NCI-H510A treated with DMSO at 0.1 percent for 48 hours (cell line): ENCODE data around the gene GRB10.

Source experiments
- DNase-seq: peaks from one replicate; lab custom pipeline; 2025; lab: John Stamatoyannopoulos, UW

Gene GRB10

DNA sequence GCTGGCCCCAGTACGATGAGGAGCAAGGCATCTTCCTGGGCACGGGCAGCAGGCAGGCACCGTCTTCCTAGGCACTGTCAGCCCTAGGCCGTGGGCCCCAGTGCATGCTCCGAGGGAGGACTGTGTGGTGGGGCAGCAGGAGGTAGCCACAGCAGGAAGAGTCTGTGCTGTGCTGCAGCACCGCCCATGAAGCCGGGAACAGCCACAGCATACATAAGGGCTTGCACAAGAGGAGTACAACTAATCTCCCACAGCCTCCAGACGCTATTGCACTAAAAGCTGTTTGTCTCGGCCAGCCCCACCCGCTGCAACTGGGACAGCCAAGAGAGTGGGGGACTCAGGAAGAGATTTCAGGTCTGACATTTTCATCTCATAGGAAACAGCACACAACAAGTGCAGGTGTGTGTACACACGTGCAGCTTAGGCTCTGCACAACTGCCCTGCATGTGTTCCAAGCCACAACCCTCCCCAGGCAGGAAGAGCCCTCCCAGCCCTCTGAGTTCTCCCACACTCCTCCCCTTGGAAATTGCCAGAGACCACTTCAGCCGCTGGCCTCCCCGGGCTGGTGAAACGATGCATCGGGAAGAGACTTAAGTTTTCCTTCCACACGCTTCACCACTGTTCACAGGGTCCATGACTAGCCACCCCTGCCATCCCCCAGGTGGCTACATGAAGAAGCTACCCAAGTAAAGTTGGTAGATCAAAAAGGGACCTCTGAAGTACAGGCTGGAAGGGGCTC is 129.4 kb downstream of the GRB10 start:
- peak; percentile 40 for DNase-seq

DNA sequence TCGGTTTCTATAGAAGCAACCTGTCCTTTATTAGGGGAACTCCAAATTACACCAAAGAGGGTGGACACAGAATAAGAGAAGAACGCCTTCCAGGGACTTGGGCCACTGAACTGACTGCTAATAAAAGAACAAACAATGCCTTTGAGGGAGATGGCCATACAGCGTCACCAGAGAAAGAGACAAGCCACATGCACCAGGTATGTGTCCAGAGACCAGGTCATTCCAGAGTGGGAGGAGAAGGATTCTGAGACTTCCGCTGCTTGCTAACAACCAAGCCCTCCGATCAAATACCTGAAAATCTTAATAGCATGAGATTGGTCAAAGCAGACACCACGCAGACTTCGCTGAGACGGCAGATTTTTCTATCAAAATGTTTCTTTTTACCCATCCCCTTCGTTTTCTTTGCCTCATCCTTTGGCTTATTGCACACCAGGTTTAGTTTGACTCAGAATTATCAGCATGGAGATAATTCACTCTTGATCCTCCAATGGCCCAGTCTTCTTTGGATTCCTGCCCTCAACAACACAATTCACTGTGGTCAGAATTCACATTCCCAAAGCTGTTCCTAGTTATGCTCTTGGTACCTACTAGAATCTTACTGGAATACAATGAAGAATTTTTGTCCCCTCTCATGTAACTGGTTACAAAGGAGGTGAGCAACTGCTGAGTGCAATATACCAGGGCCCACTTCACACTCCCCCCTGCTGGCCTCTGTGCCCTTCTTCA is 130.1 kb downstream of the GRB10 start:
- no peak for DNase-seq

DNA sequence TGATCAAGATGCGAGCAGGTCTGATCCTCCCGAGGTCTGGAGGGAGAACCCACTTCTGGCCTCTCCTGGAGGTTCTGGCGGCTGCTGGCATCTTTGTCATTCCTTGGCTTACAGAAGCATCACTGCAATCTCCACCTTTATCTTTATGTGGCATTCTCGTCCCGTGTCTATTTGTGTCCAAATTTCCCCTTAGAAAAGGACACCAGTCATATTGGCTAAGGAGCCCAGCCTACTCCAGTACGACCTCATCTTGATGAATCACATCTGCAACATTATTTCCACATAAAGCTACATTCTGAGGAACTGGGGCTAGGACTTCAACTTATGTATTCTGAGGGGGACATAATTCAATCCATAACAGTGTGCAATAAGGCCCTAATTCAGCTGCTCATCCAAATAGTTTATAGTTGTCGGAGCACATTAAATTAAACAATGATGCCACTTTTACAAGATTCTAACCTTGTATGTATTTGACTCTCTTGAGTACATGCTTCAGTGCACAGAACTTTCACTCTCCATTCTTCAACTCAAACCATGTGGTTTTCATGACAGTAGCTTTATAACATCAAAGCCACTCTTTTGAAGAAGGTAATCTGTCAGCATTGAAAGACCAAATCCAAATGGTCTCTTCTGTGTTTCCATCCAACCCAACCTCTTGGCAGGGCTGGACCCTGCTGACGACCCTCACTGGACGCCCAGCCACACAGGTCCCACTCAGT is 131.3 kb downstream of the GRB10 start:
- no peak for DNase-seq

DNA sequence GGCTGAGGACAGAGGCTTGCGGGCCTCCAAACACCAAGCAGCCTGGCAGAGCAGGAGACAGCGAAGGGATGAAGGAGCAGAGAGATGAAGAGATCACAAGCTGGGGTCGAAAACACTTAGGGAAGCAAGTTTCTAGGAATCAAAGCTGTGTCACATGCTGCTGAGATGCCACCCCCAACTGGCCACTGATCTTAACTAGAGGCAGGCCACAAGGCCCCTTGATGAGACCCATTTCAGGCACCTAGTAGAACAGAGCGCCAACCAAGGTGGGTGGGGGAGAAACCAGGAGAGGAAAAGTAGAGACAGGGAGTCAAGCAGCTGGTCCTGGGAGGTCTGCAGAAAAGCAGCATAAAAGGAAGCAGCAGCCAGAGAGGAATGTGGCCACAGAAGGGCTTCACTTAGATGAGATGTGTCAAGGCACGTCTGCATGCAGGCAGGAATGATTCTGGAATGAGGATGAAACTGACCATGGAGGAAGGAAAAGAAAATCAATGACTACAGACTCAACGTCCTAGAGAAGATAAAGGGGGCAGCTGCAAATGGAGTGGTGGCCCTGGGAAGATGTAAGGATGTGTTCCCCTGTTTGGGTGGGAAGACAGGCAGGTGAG is 132.5 kb downstream of the GRB10 start:
- DNase-seq = peak; percentile 42

DNA sequence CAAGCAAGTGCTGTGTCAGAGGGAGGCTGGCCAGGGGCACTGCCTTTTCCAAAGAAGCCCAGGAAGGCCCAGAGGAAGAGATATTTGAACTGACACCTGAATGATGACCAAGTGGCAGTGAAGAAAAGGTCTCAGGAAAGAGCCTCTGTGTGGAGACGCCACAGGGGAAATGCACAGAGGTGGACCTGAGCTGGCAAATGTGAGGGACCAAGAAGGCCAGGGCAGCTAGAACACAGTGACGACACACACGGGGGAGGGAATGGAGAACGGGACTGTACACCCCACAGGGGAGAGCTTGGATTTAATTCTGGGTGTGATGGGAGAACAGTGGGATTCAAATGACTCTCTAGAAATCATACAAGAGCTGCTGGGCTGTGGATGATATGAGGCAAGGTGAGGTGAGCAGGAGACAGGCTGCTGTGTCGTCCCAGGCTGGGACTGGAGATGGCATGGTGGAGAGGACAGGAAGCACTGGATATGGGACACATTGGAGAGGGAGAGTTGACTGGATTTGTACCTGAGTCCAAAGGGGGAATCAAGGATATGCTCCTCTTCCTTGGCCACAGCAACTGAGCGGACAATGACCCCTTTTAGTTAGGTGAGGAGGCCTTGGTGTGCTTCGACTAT is 133.3 kb downstream of the GRB10 start:
- DNase-seq = no peak

DNA sequence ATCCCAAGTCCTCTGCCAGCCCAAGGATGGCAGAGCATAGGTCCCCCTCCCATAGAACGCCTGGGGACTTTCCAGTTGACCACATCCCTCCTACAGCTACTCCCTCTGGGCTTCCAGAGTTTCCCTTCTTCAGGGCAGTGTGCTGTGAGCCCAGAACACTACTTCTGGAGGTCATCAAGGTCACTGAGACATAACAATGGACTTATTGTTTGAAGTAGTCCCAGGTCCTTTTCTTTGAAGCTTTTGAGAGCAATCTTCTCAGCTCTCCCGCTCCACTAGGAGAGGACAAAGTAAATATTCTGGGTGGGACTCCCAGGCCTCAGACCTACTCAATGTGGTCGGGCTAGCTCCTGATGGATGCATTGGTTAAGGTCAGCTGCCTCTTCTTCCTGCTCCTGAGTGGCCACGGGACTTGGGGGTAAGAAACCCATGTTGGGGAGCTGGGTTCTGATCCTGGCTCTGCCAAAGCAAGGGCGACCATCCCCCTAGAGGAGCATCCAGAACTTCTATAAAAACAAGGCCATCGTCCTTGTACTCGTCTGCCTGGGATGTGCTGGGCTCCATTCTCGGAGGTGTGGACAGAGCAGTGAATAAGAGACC is 134.0 kb downstream of the GRB10 start:
- no peak for DNase-seq

DNA sequence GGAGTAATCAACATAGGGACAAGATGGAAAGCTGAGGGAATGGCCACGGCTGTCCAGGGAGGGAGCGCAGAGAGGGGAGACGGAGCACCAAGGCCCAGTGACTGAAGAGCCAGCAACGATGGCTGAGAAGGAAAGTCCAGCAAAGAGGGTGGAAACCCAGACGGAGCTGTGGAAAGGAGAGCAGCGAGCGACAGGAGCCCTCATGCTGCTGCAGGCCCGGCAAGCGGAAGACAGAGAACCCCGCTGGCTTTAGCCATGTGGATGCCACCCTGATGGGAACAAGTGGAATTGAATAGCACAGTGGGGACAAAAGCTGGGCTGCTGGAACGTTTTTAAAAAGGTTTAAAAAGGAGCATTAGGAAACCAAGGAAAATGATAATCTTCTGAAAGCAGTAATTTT is 134.6 kb downstream of the GRB10 start:
- no peak for DNase-seq

DNA sequence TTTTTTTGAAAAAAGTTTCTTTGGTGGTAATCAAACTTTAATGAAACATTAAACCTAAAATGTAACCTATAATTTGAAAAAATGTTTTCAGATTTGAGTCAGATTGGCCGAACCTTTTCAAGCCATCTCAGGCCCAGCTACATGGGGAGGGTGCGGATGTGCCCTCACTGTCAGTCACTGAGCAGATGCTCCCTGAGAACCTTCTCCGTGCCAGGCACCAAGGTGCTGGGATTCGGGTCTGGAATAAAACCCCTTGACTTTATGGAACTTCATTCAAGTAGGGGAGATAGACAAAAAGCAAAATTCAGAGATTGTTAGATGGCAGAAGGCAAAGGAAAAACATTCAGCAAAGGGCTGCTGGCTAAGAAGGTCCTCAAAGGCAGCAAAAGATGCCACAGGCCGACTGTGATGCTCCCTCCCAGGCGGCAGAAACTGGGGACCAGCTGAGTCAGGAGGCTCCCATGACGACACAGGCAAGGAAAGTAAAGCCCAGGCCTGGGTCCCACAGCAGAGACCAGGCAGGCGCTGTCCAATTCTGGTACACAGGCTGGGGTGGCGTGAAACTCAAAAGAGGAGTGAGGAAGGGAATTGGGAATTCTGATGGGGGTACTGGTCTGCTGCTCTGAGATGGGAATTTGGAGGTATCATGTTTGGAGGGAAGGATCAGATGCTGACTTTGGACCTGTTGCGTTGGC is 135.3 kb downstream of the GRB10 start:
- no peak for DNase-seq

DNA sequence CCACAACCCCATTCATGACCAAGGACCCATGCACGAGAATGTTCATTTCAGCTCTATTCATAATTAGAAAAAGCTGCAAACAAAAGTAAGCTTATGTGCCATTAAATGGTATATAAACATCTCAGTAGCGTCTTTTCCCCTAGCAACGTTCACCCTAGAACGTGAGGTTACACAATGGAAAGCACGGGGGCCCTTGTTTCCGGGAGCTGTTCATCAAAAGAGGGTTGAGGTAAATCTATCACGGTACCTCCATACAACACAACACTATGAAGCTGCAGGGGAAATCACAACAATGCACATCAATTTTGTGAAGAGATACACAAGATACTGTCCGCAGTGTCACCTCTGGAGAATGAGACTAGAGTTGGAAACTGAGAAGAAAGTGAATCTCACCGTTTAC is 136.6 kb downstream of the GRB10 start:
- no peak for DNase-seq

DNA sequence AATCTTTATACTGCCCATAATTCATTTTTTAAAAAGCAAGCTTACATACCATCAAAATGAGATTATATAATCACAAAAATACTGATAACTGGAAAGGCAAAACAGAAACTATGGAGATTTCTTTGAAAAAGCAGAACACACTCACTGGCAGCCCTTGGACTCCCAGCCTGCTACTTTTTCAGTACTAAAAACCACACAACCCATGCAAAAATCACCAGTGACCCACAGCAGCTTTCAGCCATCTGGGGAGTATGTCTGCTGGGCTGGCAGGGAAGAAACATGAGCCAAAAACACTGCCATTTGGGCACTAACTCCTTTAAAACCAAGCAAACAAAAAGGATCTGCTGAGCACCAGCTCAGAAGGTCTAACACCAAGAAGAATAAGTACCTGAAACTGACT is 137.5 kb downstream of the GRB10 start:
- no peak for DNase-seq

DNA sequence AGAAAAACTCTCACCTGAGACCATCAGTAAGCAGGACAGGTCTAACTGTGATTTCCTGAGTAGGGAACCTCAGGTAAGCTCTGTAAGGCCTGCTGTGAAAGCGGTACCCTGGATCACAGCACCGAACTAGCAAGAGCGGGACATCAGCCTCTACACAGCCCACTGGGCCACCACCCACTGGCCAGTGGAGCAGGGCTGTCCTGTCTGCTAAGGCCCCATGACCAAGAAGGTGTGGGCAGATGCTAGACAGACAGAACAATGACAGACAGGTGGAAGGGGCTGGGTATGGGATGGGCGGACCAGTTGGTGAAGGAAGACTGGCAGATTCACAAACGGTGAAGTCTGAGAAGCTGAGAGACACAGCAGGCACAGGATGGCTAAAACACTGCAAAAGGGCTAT is 138.1 kb downstream of the GRB10 start:
- DNase-seq = no peak

DNA sequence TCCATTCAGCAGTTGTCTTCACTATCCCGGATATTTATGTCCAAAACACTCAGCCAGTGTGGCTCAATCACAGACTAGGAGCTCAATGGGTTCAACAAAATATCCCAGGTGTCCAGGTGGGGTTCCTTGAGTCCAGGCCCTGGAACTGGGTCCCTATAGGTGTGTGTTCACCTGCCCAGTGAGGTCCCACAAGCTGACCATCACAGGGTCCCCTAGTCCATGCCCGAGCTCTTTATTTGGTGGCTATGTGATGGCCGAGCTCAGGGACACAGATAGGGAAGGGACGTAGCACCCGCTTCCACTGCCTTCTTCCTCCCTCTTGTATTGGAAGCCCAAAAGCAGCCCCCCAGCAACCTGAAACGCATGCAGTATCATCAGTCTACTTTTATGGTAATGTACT is 138.6 kb downstream of the GRB10 start:
- no peak for DNase-seq

DNA sequence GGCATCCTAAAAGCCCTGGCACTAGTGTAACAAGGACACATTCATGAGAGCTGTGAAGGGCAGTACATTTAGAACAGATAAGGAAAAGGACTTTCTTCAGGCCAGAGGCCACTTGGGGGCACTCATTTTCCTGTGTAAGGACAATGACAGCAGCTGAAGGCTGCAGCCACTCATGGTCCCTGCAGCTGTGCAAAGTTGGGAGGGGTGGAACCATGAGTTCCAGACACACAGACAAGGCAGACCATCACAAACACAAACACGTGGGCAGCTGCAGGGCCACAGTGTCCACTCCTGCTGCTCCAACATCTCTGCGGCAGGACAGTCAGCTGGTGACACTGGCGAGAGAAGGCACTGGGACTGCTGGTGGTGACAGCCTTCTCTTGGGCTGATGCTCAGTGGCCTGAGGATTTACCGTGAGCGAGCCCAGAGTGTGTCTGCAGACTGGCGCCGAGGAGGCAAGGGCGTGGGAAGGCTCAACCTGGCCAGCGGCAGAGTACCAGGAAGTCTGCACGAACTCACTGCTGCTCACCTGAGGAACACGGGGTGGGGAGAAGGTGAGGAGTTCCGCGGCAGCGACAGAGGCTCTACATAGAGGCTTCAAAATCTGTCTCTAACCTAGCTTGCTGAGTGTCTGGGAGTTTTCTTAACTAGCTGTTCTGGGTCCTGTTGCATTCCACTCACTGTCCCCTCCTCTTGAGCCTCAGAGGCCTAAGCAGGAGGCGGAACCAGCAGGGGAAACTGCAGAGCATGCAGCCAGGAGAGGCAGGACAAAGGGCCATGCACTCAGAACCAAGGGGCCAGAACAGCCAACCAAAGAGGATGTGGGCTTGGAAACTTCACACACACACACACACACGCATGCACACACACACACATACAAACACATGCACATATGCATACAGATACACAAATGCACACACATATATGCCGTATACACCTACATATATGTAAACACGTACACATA is 141.0 kb downstream of the GRB10 start:
- DNase-seq = peak; percentile 79

DNA sequence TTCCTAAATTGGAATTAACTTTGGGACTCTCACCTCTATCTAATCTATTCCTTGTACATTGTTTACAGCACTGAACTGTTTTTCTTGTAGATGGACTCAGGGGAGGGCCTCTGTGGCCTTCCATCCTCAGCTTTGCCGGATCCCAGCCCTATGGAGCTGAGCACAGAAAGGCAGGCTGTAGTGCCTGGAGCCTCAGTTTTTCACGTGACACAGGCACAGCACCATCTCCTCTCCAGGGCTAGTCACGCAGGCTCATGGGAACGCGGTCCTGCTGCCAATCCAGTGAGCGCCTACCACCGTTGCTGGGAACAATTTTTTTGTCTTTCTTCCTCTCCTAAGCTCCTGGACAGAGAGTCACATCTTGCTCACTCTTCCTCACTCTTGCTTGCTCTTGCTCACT is 141.9 kb downstream of the GRB10 start:
- no peak for DNase-seq

DNA sequence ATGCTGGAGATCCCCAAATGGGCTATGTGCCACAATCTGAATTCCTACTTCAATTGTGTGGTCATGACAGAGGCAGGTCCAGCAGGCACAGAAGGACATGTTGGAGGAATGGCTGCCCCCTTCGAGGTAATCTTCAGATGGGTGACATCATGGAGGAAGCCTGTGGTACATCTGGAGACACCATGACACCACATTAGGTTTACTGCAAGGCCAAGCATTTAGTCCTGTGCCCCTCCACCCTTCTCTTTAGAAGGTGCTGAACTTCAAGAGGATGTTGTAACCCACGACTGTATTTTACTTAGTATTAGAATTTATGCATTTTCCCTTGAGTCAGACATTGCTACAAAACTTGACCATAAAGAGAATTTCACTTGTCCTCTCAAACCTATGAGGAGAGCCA is 142.4 kb downstream of the GRB10 start:
- no peak for DNase-seq

DNA sequence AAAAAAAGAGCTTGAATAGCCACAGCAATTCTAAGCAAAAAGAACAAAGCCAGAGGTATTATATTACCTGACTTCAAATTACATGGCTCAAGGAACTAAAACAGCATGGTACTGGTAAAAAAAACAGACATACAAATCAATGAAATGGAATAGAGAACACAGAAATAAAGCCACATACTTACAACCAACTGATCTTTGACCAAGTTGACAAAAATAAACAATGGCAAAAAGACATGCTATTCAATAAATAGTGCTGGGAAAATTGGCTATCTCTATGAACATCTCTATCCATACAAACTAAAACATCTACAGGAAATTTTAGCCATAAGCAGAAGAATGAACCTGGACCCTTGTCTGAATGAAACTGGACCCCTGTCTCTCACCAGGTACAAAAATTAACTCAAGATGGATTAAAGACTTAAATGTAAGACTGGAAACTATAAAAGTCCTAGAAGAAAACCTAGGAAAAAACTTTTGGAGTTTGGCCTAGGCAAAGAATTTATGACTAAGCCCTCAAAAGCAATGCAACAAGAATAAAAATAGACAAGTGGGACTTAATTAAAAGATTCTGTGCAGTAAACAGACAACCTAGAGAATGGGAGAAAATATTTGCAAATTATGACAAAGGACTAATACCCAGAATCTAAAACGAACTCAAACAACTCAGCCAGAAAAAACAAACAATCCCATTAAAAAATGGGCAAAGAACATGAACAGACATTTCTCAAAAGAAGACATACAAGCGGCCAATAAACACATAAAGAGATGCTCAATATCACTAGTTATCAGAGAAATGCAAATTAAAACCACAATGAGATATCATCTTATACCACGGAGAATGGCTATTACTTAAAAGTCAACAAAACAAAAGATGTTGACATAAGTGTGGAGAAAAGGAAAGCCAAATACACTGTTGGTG is 144.7 kb downstream of the GRB10 start:
- DNase-seq = peak; percentile 59

DNA sequence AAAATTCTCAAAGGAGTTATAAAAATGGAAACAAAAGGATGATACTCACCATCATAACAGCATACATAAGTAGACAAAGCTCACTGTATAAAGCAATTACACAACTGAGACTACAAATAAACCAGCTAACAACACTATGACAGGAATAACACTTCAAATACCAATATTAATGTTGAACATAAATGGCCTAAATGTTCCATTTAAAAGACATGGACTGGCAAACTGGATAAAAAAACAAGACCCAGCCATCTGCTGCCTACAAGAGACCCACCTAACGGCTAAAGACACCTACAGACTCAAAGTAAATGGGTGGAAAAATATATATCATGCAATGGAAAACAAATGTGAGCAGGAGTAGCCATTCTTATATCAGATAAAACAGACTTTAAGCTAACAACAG is 148.3 kb downstream of the GRB10 start:
- no peak for DNase-seq

DNA sequence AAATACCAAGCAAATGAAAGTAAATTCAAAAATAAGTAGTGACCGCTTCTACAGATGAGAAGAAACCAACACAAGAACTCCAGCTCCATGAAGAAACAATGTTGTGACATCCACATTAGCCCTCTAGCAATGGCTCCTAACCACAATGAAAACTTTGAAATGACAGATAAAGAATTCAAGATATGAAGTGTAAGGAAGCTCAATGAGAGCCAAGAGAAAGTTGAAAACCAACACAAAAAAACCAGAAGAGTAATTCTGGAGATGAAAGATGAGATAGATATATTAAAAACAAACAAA is 149.3 kb downstream of the GRB10 start:
- no peak for DNase-seq
